Lung (tissue), 12 donors: ENCODE data around the gene PLCB2. TPM values are rescaled to one million over a fixed set of nuclear protein-coding genes. Genes with fewer than 3 reads are reported as not detected.

Experiments
- ATAC-seq: fragments of 200-7000 bp; cut with Tn5 transposase; one replicate; pipeline ENCODE4 v1.9.1; 2020; ENCODE audit warnings: moderate number of reproducible peaks; ENCODE audit not compliant: insufficient read depth, low FRiP score
- DNase-seq, 3 donors: peaks; one replicate each; pipeline ENCODE4 v3.0.0-alpha.2; 2013 to 2017
- H3K27ac ChIP-seq, 2 donors: one replicate each; pipeline ENCODE4 v1.5.1; 2013; ENCODE audit warnings: mild to moderate bottlenecking in 2 of 2, moderate library complexity in 2 of 2, control low read depth in 1 of 2, inconsistent platforms in 1 of 2, low read depth in 1 of 2, low read length in 1 of 2
- H3K27me3 ChIP-seq, 3 donors: one replicate each; pipeline ENCODE4 v1.5.1; 2013; ENCODE audit warnings: low read length in 2 of 3; ENCODE audit not compliant: control insufficient read depth in 3 of 3, insufficient read depth in 3 of 3
- H3K36me3 ChIP-seq, 4 donors: one replicate each; pipeline ENCODE4 v1.5.1; 2013; ENCODE audit warnings: low read length in 4 of 4, mild to moderate bottlenecking in 1 of 4, moderate library complexity in 1 of 4; ENCODE audit not compliant: control insufficient read depth in 4 of 4, insufficient read depth in 4 of 4
- H3K4me1 ChIP-seq, 5 donors: one replicate each; pipeline ENCODE4 v1.5.1; 2013; ENCODE audit warnings: low read length in 5 of 5, mild to moderate bottlenecking in 2 of 5, moderate library complexity in 1 of 5; ENCODE audit not compliant: control insufficient read depth in 5 of 5, insufficient read depth in 5 of 5
- H3K4me3 ChIP-seq: one replicate; pipeline ENCODE4 v1.5.1; 2013; ENCODE audit warnings: mild to moderate bottlenecking, control low read depth, moderate library complexity
- H3K9ac ChIP-seq, 2 donors: one replicate each; pipeline ENCODE4 v1.5.1; 2013; ENCODE audit warnings: low read length in 2 of 2, control low read depth in 1 of 2; ENCODE audit not compliant: insufficient read depth in 1 of 2
- H3K9me3 ChIP-seq, 4 donors: one replicate each; pipeline ENCODE4 v1.5.1; 2013; ENCODE audit warnings: low read length in 3 of 4, mild to moderate bottlenecking in 1 of 4, moderate library complexity in 1 of 4; ENCODE audit not compliant: control insufficient read depth in 4 of 4, insufficient read depth in 3 of 4
- CTCF ChIP-seq: IDR thresholded peaks from 2 replicates; pipeline ENCODE4 v1.5.1; 2012; ENCODE audit warnings: mild to moderate bottlenecking; ENCODE audit errors: control extremely low read depth, extremely low read depth
- WGBS, 2 donors: extraction: QIAGEN DNeasy Blood & Tissue Kit; methylation state at CpG; one replicate each; pipeline ENCODE4 v1.1.7; 2013; 5-methylcytosine and 5-hydroxymethylcytosine counted together
- polyA plus RNA-seq, 2 donors: library from polyadenylated mRNA; stranded (reverse); fragments of 200-250 nt; gene quantifications; one replicate each; pipeline ENCODE4 v1.2.1, GENCODE V29; 2013
- total RNA-seq, 2 donors: library from RNA; depleted of rRNA in 1 of 2; stranded (reverse); fragments of >200 nt in 1 of 2; gene quantifications; one replicate each; pipeline ENCODE4 v1.2.1, GENCODE V29; 2014 to 2021
- donor health status: control.
- donor health status: control.
- donor health status: Bipolar disorder and iron deficiency.
- donor health status: healthy.
- donor health status: DM: yes; HTN: yes; CAD: no.

PLCB2 gene
- total and polyA plus RNA-seq, 4 donors = 17.9 to 76.7 (median 51.2) TPM

GRCh38 chr15:40349163-40349562 is 41.4 kb upstream of the PLCB2 start:
- peaks cover 0 to 5% (median 1%) of the 10 kb centered on the region in 5 donors for H3K4me1 ChIP-seq
- H3K27ac ChIP-seq = no peak overlapping the region
- H3K36me3 ChIP-seq = no peaks in the 10 kb centered on the region
- peaks cover 0 to 6% (median 0%) of the 10 kb centered on the region in 3 donors for H3K27me3 ChIP-seq
- TF ChIP-seq CTCF = no peak
- H3K9ac ChIP-seq = no peak overlapping the region
- DNase-seq (no peak), ATAC-seq (no peak)
- H3K9me3 ChIP-seq = no peaks in the 10 kb centered on the region
- WGBS, 2 donors = 92% methylated on average over 5 of the region's 5 CpGs
- H3K4me3 ChIP-seq = no peak overlapping the region

- Histone ChIP-seq H3K4me3 (no peak overlapping the region), H3K27me3 (peaks cover 0 to 6% (median 0%) of the 10 kb centered on the region in 3 donors), H3K27ac (no peak overlapping the region), H3K36me3 (no peaks in the 10 kb centered on the region), H3K9me3 (no peaks in the 10 kb centered on the region), H3K4me1 (peaks cover 0 to 12% (median 4%) of the 10 kb centered on the region in 5 donors), H3K9ac (no peak overlapping the region)
- 79 to 84% methylated on average over 5 of the region's 5 CpGs for WGBS, 2 donors
- TF ChIP-seq CTCF = no peak
- DNase-seq (no peak), ATAC-seq (no peak)
Measured at GRCh38 chr15:40348474-40348870, 40.7 kb upstream of the PLCB2 start.

- Histone ChIP-seq H3K36me3 (no peaks in the 10 kb centered on the region), H3K9me3 (no peaks in the 10 kb centered on the region), H3K27me3 (peaks cover 0 to under 1% (median 0%) of the 10 kb centered on the region in 3 donors), H3K27ac (no peak overlapping the region), H3K4me3 (no peak overlapping the region), H3K4me1 (peaks cover 0 to 18% (median 9%) of the 10 kb centered on the region in 5 donors), H3K9ac (no peak overlapping the region)
- no peak for TF ChIP-seq CTCF
- 90 to 92% methylated on average over 11 of the region's 11 CpGs for WGBS, 2 donors
- DNase-seq (no peak), ATAC-seq (no peak)
Measured at GRCh38 chr15:40347559-40348473, 40.1 kb upstream of the PLCB2 start.
